ENCODE data around the gene CMKLR1.

The CMKLR1 gene

DNA sequence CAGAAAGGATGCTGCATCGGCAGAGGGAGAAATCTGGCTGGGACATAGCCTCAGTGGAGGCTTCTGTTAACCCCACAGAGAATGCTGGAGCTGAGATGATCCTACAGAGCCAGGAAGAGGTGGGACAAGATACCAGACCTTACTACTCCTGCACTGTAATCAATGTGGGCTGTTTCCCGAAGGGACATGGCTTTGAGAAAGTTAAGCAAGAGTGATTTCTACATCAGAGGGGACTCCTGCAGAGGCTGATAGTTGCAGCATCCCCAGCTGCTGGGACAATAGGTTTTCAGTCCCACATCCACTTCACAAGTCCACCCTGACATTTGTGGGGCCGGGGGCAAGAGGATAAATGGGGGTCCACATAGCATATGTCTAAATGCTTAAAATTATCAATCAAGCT, 22.5 kb upstream of the CMKLR1 start:
- no peak for DNase-seq

DNA sequence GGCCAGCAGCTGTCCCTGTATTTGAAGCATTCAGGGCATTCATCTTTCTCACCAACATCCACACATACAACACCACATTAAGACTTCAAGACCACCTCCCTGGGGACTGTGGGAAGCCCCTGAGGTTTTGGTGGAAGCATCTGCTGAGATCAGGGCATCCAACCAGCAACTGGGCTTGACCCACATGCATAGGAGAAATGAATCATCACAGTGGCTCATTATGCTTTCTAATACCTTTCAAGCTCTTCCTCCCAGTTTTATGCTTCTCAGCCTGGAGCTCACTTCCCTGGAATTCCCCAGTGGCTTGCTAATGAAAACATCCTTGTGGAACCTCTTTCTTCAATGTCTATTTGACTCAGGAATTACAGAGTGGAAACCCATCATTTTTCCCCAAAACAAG, 21.4 kb upstream of the CMKLR1 start:
- no peak for DNase-seq

DNA sequence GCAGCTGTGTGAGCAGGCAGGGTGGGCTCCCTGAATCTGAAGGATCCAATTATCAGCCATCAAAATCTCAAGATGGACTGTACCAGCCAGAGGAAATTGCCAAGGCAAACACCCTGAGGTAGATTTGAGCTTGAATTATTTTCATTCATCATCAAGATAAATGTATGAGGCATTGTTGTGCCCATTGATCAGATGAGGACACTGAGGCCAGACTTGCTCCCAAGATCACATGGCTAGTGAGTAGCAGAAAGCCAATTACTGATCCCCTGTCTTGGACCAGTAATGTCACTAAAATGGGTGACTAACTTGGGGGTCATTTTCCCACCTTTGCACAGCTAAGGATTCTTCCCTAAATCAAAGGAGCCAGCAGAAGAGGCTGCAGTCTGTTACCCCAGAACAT, 20.9 kb upstream of the CMKLR1 start:
- DNase-seq = no peak

DNA sequence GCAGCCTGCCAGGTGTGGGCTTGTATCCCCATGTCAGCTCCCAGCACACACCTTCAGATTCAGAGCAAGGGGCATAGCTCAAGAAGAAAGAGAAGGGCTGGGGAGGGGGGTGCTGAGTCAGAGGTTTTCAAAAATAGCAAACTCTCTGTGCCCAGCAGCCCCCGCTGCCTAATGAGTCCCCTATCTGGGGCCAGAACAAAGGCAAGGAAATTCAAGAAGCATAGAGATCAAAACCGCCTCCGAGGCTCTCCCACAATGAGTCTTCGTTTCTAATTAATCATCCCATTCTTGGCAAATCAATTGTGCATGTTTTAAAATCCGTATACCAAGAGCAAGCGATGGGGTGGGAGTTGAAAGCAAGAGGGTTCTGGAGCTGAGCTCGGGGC, 19.5 kb upstream of the CMKLR1 start:
- DNase-seq = no peak

DNA sequence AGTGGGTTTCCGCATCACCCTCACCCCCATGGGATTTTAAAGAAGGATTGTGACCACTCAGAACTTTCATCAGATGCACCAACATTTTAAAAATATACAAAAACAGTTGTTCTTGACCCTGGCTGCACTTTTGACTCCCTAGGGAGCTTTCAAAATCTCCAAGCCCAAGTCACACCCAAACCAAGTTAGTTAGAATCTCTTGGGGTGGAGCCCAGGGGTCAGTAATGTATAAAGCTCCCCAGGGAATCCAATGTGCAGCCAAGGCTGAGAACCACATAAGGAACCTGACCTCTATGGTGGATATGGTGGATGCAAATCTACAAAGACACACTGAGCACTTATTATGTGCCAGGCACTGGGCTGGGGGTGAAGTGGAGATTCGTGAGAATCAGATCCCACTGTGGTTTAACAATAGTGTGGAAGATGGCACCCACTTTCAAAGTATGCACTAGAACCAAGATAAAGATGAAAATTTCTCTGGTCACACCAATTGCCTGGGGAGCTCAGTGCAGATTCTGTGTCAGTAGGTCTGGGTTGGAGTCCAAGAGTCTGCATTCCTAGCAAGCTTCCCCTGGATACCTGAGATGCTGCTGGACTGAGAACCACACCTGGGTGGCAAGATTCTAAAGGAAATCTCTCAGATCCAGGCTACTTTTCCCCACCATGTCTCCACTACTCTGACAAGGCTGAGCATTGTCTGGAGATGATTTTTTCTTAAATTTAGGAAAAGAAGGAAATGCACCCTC, 18.9 kb upstream of the CMKLR1 start:
- no peak for DNase-seq

DNA sequence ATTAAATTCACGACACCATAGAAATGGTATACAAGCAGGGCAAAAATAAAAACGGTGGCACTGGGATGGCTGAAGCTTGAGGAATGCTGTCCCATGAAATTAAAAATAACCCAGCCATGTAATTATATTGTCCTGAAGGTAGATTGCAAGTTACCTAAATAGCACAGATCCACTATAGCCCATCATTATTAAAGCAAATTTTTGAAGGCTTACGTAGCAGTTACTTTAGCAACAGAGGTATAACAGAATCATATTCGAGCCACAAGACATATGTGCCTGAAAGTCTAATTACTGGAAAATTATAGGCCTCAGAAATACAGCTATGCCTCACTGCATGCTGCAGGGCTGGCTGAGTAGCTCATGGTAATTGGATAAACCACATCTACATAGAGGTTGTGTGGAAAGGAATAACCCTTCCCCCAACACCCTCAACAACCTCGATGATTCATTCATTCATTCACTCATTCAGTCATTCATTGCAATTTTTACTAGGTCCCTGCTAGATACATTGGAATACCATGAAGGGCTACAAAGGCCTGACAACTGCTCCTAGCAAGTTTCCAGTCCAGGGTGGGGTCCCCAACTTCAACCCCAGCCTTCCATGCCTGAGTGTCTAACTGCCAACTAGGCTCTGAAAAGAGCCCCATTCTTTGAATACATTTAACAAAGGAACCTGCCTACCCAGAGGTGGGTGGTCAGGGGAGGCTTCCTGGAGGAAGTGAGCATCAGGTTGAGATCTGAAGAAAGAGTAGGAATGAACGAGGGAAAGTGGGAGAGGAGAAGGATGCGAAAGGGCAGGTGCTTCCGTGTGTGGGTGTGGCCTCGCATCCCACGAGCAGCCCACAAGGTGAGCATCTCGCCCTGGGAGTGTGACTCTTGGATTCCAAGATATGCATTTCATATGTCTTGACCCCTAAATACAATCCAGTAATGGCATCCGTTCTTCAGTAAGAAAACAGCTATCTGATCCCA, 18.0 kb upstream of the CMKLR1 start:
- no peak for DNase-seq

DNA sequence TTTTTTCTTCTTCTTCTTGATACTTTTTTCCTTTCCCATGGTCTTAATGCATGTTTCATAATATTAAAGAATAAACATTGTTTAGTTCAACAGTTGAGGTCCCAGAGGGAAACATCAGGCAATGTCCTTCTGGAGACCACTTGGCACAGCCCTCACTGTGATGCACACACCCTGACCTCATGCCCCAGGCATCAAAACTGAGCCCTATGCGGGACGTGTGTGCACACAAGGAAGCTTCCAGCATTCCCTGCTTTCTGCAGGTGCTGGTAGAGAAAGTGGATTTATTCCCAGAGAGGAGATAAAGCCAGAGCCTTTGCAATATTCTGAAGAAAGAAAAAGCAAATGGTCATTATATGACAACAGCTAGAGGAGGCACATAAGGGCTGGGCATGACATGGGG, 16.0 kb upstream of the CMKLR1 start:
- no peak for DNase-seq

DNA sequence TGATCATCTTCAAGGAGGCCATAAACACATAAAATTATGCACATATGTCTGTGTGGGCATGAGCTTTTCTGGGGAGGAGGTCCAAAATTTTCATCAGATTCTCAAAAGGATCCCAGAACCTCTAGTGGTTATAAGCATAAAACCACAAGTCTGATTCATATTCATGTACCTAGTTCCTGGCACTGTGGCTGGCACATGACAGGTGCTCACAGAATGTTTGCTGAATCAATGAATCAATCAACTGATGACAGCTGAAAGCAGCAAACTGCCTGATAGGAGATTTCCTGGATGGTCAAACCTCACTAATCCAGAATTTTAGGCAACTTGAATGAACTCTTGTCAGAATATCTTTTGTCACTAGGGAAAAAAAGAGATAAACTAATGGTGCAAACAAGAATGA, 13.5 kb upstream of the CMKLR1 start:
- DNase-seq = no peak

DNA sequence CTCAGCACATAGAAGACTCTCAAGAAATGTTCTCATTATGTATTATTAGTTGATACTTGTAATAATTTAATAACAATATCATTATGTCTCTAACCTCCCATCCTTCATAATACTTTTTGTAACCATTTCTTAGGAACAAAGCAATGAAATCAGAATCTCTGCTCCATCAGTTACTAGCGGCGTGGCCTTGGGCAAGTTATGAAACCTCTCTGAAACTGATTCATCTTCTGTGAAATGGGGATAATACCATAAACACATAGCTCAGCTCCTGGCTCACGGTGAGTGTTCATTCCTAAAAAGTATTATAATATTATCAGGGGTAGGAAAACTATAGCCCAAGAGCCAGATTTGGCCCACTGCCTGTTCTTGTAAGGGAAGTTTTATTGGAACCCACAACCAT, 11.4 kb upstream of the CMKLR1 start:
- no peak for DNase-seq

DNA sequence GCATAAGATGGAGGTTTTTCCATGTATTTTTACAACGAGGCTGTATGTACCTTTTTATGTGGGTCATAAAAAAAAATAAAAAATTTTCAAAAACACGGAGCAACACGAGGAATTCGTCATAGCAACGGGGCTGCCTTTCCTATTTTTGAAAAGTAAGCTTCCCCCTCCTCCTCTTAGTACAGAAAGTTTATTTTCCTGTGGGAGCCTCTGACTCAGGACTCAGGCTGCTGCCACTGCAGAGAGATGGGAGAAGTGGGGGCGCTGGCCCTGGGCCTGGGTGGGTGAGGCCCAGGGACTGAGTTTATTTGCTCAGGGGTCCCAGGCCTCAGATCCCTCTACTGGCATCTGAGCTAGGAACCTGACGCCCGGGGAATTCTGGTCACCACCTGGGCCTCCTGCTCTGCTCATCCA, 10.2 kb upstream of the CMKLR1 start:
- DNase-seq = no peak

DNA sequence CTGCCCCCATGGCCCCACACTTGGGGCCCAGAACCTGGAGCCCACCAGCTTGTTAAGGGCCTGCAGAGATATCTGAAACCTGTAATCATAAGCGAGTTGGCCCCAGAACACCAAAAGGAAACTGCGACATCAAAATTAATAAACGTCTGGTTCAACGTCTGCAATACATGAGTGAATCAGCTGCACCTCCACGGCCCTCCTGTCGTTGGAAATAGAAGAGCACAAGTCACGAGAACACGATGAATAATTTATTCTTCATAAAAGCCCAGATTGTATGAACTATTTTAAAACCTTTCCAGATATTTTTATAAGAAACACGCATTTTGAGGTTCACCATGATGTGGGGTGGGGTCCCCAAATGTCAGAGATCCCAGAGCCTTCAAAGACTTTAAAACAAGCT, 9.7 kb upstream of the CMKLR1 start:
- no peak for DNase-seq

DNA sequence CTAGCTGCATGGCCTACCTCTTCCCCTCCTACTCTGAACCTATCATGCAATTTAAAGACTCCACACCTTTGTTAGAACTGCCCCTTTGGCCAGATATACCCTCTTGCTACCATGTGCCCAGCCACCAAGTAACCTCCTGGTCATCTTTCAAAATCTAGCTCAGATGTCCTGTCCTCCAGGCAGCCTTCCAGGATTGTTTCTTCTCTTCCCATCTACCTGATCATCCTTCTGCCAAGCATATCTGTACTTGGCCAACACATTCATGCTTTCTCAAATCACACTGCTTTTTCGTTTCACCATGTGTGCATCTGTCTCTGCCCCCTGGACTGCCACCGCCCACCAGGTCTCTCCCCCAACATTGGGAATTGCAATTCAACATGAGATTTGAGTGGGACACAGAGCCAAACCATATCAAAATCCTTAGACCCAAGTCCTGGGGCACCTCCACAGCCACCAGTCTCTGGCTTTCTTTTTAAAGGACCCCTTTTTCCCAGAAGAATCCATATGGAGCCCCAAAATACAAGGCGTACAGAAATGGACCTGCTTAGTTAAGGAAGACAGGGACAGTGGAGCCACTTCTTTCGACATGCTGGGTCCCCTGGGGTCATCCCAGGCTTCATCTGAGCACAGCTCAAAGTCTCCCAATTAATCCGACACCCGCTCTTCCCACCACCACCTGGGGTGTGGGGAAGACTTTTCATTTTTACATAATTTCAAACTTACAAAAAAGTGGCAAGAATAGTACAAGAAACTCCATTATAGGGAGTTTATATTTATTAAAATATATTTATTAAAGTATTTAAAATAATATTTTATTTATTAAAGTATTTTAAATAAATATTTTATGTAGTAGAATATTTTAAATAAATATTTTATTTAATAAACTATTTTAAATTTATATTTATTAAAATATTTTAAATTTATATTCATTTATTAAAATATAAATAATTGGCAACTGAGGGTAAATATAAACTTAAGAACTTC, 7.9 kb upstream of the CMKLR1 start:
- DNase-seq = no peak

DNA sequence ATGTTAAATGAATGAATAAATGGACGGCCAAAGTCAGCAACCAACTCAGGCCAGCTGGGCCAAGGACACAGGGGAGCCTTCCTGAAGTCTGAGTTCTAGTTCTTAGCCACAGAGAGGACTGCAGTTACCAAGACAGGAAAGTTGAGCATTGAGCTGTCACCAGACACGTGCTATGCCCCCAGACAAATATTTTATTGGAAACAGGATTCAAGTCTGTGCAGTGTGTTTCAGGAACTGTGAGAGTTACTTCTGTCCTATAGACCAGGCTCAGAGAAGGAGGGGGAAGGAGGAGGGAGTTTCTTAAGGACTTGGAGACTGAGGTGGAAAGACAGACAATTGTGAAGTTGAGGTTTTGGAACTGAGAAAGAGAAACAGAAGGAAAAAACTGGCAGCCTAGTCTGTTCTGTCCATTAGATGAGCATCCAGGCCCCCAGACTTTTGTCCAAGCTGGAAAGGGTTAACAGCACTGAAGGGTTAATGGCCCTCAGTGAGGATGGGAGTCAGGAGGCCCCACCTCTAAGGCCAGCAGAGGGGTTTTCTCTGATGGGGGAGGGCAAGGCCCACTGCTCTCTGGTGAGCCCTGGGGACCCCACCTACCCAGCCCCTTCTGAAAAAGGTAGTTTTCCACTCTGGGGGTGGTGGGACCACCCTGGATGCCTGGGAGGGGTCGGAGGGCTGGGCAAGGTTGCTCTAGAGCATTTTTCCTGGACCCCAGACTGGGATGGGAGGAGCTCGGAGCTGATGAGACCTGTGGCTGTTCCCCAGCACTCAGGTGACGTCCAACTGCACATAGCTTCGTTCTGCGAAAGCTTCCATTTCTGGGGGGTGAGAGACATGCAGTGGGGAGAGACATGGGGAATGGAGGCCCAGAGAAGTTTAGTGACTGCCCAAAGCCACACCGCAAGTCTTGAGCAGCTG, 6.9 kb upstream of the CMKLR1 start:
- no peak for DNase-seq

DNA sequence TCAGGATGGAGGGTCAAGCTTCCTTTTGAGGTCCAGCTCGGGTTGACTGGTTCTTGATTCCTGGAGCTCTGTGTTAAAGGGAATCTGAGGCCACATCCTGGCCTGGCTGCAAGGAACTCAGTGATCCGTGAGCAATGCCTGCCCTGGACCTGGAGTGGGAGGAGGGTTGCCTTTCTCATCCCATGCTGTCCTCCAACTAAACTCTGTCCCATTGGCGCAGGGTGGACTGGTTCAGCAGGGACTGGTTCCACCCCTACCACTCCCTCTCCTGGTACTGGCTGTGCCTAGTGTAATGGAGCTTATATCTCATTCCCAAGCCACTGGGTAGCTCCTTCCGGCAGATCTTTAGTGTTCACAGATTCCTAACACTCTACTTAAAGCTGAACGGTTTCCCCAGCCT, 3.9 kb upstream of the CMKLR1 start:
- DNase-seq = no peak

DNA sequence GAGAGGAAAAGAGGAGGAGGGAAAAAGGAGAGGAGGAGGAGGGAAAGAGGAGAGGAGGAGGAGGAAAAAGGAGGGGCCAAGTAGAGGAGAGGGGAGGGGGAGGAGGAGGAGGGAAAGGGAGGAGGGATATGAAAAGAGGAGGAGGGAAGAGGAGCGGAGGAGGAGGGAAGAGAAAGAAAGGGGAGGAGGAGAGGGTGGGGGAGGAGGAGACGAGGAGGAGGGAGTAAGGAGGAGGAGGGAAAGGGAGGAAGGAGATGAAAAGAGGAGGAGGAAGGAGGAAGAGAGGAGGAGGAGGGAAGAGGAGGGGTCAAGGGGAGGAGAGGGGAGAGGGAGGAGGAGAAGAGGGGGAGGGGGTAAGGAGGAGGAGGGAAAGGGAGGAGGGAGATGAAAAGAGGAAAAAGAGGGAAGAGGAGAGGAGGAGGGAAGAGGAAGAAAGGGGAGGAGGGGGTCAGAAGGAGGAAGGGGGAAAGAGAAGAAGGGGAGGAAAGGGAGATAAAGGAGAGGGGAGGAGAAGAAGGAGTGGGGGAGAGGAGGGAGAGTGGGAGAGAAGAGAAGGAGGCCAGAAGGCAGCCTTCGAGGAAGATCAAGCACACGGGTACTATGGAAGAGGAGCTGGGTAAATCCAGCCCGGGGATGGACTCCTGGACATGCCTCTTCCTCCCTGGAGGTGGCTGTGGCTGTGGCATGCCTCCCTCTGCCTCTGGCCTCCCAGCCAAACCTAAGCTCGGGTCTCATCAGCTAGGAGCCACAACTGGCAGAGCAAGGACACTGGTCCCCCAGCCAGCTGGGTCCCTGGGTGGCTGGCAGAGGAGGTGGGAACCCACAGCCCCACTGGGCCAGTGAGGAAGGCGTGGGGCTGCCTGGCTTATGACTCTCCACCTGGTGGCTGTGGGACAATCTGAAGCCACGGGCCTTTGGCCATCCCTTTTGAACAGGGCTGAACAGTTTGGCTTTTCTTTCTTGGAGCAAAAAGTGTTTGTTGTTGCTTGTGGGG, 3.0 kb upstream of the CMKLR1 start:
- DNase-seq = no peak

DNA sequence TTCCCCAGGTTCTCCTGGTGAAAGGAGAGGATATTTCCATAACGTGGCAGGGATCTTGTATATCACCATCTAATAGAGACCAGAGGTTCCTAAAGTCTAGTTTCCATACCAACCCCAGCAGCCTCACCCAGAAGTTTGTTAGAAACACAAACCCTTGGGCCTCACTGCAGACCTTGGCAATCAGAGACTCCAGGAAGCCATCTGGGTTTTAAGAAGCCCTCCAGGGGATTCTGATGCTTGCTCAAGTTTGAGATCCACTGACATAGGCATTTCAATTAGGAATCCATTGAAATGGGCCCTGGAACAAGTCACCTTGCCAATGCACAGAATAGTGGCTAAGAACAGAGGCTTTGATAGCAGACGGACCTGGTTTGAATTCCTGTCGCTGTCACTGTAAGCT, 2.2 kb upstream of the CMKLR1 start:
- DNase-seq = no peak

DNA sequence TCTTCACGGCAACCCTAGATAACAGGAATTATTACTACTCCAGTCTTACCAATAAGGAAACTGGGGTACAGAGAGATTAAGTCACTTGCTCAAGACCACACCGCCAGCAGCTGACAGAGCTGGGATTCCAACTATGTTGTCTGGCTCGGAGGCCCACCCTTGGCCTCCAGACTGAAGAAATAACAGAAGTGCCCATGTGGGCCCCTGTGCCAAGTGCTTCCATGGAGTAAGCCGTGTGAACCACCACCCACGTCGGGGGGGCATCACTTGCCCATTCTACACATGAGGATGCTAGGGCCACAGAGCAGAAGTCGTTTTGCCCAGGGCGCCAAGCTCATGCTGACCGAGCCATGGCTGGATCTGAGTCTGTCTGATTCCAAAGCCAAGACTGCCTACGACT, 926 bp upstream of the CMKLR1 start:
- DNase-seq = no peak

DNA sequence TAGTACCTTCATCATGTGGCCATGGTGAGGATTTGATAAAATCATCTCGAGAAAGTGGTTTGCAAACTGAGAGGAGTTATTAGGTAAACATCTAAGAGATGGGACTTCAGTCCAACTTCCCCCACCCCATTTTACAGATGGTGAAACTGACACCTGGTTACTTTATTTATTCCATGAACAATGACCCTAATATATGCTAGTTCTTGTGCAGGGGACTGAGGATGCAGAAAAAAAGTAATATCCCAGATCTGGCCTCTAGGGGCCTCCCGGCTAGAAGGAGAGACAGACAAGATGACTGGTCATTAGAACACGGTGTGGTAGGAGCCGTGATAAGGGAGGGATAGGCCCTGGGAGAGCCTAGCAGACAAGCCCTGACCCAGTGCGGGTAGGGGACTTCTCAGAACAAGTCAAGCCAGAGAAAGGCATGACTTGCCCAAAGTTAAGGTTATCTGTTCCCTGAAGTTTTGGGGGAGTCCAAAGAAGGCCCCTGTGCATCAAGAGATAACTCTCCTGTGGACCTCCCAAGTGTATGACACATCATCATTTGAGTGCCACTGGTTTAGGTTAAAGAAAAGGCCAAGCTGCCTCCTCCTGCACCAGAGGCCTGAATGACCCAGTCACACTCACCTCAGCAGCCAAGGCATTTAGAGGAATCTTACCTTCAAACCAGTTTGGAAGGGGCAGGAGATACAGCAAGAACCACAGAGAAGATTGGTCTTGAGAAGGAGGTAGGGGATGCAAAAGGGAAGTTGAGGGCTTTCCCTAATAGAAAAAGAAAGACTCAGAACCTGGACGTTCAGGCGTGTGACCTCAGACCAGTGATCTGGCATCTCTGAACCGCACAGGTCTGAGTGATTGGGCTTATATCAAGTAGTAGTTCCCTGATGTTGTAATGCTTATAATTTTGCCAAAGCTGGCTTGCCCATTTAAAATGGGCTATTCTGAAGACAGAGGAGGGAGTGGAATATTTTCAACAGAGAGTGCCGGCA, 1.6 kb downstream of the CMKLR1 start:
- DNase-seq = no peak

Measured in stimulated activated CD8-positive, alpha-beta memory T cell treated with anti-CD3 and anti-CD28 coated beads, Interleukin-4, amount 100 ng/mL, for 48 hours (primary cell).